ENCODE measurements around the gene MAP3K12.

Gene MAP3K12

GRCh38 chr12:53536962-53537361 is 37.7 kb upstream of the MAP3K12 start:
- Histone ChIP-seq H3K4me1 (no peaks in the 10 kb centered on the region), H3K4me2 (ENCODE audit: low read length) (no peak overlapping the region), H3K4me3 (ENCODE audit: low read depth, low read length) (no peak overlapping the region), H3K27me3 (ENCODE audit: control insufficient read depth, insufficient read depth, low read length) (no peaks in the 10 kb centered on the region), H3K9ac (no peak overlapping the region), H3K9me3 (ENCODE audit: control insufficient read depth, low read length) (no peaks in the 10 kb centered on the region), H2AFZ (no peak overlapping the region), H3K79me2 (no peaks in the 10 kb centered on the region), H3K27ac (no peak overlapping the region), H3K36me3 (ENCODE audit: control insufficient read depth, insufficient read depth, low read length) (no peaks in the 10 kb centered on the region)
- TF ChIP-seq, protein P1, sequence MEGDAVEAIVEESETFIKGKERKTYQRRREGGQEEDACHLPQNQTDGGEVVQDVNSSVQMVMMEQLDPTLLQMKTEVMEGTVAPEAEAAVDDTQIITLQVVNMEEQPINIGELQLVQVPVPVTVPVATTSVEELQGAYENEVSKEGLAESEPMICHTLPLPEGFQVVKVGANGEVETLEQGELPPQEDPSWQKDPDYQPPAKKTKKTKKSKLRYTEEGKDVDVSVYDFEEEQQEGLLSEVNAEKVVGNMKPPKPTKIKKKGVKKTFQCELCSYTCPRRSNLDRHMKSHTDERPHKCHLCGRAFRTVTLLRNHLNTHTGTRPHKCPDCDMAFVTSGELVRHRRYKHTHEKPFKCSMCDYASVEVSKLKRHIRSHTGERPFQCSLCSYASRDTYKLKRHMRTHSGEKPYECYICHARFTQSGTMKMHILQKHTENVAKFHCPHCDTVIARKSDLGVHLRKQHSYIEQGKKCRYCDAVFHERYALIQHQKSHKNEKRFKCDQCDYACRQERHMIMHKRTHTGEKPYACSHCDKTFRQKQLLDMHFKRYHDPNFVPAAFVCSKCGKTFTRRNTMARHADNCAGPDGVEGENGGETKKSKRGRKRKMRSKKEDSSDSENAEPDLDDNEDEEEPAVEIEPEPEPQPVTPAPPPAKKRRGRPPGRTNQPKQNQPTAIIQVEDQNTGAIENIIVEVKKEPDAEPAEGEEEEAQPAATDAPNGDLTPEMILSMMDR (IDR thresholded peaks at IDR 0.05), result no peak

DNA sequence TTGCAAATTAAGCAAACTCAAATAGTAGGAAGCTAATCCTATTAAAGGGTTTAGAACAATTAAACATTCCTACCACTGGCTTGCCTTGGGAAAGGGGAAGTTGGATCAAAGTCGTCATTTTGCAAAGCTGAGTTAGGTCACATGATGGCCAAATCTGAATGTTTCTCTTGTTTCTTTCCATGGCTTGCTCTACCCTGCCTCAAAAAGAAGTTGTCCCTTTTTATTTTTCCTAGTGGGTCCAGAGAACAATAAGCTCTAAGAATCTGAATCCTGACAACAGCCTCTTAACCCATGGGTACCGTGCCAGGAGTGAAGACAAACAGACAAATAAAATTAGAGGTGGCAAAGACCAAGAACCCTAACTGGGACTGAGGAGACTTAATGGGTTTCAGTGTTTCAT is 34.2 kb upstream of the MAP3K12 start:
- Histone ChIP-seq H3K27me3 (ENCODE audit: control insufficient read depth, insufficient read depth, low read length) (no peaks in the 10 kb centered on the region), H3K4me1 (no peaks in the 10 kb centered on the region), H3K4me2 (ENCODE audit: low read length) (no peak overlapping the region), H3K27ac (no peak overlapping the region), H3K9me3 (ENCODE audit: control insufficient read depth, low read length) (no peaks in the 10 kb centered on the region), H3K9ac (no peak overlapping the region), H3K36me3 (ENCODE audit: control insufficient read depth, insufficient read depth, low read length) (no peaks in the 10 kb centered on the region), H3K79me2 (no peaks in the 10 kb centered on the region), H3K4me3 (ENCODE audit: low read depth, low read length) (no peak overlapping the region), H2AFZ (no peak overlapping the region)
- TF ChIP-seq, protein P1 (IDR thresholded peaks at IDR 0.05), result no peak

DNA sequence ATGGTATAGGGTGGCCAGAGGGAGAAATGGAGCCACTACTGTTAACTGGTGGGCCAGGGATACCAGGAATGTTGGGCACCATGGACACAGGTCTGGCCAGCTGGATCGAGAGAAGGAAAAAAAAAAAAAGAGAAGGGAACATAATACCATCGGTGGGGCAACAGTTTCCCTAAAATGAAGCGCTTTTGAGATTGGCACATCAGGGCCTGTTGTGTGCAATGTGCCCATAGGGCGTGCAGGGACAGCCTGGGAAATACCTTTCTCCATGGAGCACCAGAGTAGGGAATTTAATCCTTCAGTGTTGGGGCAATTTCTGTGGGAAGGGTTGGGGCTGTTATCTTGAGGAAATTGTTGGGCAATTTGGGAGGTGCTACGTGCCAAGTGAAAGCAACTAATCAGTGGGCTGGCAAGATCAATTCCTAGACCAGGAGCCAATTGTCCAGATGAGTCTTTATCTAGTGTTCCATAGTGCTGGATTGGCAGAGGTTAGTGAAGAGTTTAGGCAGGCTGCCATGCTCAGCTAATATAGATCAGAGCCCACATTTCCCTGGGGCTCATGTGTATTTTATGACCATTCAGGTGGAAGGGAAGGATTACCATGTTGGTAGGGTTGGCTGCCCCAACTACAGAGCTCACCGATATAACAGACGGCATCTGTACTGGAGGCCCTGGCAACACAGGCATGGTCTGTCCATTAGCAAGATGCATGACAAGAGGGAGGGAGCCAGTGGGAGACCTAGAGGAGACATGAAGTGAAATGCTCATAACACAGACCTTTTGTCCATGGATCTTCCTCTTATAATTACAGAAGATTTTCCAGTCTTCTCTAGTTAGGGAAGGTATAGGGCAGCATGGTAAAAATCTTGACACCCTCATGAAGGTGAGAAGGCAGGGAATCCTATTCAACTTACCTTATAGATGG is 33.5 kb upstream of the MAP3K12 start:
- Histone ChIP-seq H3K36me3 (ENCODE audit: control insufficient read depth, insufficient read depth, low read length) (no peaks in the 10 kb centered on the region), H3K4me1 (no peaks in the 10 kb centered on the region), H3K4me2 (ENCODE audit: low read length) (no peak overlapping the region), H3K27me3 (ENCODE audit: control insufficient read depth, insufficient read depth, low read length) (no peaks in the 10 kb centered on the region), H2AFZ (no peak overlapping the region), H3K79me2 (no peaks in the 10 kb centered on the region), H3K27ac (no peak overlapping the region), H3K4me3 (ENCODE audit: low read depth, low read length) (no peak overlapping the region), H3K9ac (no peak overlapping the region), H3K9me3 (ENCODE audit: control insufficient read depth, low read length) (no peaks in the 10 kb centered on the region)
- TF ChIP-seq, protein P1 (IDR thresholded peaks at IDR 0.05), result no peak

- no peak overlapping the region for H3K4me2 ChIP-seq (ENCODE audit: low read length)
- H3K27ac ChIP-seq, result no peak overlapping the region
- H2AFZ ChIP-seq, result no peak overlapping the region
- TF ChIP-seq, protein P1 (IDR thresholded peaks at IDR 0.05), result no peak
- H3K4me3 ChIP-seq (ENCODE audit: low read depth, low read length), result no peak overlapping the region
- no peaks in the 10 kb centered on the region for H3K9me3 ChIP-seq (ENCODE audit: control insufficient read depth, low read length)
- no peaks in the 10 kb centered on the region for H3K4me1 ChIP-seq
- H3K79me2 ChIP-seq, result no peaks in the 10 kb centered on the region
- H3K9ac ChIP-seq, result no peak overlapping the region
- H3K36me3 ChIP-seq (ENCODE audit: control insufficient read depth, insufficient read depth, low read length), result no peaks in the 10 kb centered on the region
- no peaks in the 10 kb centered on the region for H3K27me3 ChIP-seq (ENCODE audit: control insufficient read depth, insufficient read depth, low read length)
These were observed 32.8 kb upstream of the MAP3K12 start for GRCh38 chr12:53532021-53532420.

DNA sequence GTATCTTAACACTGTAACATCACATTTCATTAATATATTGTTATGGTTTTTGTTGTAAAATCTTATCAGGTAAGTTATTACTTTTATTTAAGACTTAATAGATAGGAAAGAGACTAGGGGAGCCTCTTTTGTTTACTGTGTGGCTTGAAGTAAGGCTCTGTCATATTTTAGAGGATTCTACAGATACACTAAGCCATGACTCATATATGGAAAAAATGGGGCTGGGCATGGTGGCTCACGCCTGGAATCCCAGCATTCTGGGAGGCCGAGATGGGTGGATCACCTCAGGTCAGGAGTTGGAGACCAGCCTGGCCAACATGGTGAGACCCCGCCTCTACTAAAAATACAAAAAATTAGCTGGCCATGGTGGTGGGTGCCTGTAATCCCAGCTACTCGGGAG is 31.7 kb upstream of the MAP3K12 start:
- Histone ChIP-seq H2AFZ (no peak overlapping the region), H3K9me3 (ENCODE audit: control insufficient read depth, low read length) (no peaks in the 10 kb centered on the region), H3K4me1 (no peaks in the 10 kb centered on the region), H3K79me2 (no peaks in the 10 kb centered on the region), H3K4me3 (ENCODE audit: low read depth, low read length) (no peak overlapping the region), H3K36me3 (ENCODE audit: control insufficient read depth, insufficient read depth, low read length) (no peaks in the 10 kb centered on the region), H3K27me3 (ENCODE audit: control insufficient read depth, insufficient read depth, low read length) (no peaks in the 10 kb centered on the region), H3K9ac (no peak overlapping the region), H3K27ac (no peak overlapping the region), H3K4me2 (ENCODE audit: low read length) (no peak overlapping the region)
- TF ChIP-seq, protein P1 (IDR thresholded peaks at IDR 0.05), result no peak

Data from parathyroid adenoma (tissue), 2 donors.